VCaP (cell line): ENCODE data around the gene RITA1.

Experiments
- H3K27ac ChIP-seq: fragments of 450-650 bp; 2 replicates; pipeline ENCODE4 v1.5.1; 2017
- TF ChIP-seq, protein P1 (sequence below): fragments of 450-650 bp; conservative IDR thresholded peaks from 2 replicates; pipeline ENCODE4 v1.5.1; 2017; ENCODE audit warnings: mild to moderate bottlenecking, moderate library complexity

RITA1 gene

GRCh38 chr12:113157218-113157859 lies 28.2 kb upstream of the RITA1 start:
- TF ChIP-seq, protein P1, sequence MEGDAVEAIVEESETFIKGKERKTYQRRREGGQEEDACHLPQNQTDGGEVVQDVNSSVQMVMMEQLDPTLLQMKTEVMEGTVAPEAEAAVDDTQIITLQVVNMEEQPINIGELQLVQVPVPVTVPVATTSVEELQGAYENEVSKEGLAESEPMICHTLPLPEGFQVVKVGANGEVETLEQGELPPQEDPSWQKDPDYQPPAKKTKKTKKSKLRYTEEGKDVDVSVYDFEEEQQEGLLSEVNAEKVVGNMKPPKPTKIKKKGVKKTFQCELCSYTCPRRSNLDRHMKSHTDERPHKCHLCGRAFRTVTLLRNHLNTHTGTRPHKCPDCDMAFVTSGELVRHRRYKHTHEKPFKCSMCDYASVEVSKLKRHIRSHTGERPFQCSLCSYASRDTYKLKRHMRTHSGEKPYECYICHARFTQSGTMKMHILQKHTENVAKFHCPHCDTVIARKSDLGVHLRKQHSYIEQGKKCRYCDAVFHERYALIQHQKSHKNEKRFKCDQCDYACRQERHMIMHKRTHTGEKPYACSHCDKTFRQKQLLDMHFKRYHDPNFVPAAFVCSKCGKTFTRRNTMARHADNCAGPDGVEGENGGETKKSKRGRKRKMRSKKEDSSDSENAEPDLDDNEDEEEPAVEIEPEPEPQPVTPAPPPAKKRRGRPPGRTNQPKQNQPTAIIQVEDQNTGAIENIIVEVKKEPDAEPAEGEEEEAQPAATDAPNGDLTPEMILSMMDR = no peak
- no peak overlapping the region for H3K27ac ChIP-seq

GRCh38 chr12:113158439-113159203 lies 26.9 kb upstream of the RITA1 start:
- no peak overlapping the region for H3K27ac ChIP-seq
- TF ChIP-seq, protein P1 = no peak

GRCh38 chr12:113159937-113160336 lies 25.6 kb upstream of the RITA1 start:
- no peak overlapping the region for H3K27ac ChIP-seq
- TF ChIP-seq, protein P1 = no peak

DNA sequence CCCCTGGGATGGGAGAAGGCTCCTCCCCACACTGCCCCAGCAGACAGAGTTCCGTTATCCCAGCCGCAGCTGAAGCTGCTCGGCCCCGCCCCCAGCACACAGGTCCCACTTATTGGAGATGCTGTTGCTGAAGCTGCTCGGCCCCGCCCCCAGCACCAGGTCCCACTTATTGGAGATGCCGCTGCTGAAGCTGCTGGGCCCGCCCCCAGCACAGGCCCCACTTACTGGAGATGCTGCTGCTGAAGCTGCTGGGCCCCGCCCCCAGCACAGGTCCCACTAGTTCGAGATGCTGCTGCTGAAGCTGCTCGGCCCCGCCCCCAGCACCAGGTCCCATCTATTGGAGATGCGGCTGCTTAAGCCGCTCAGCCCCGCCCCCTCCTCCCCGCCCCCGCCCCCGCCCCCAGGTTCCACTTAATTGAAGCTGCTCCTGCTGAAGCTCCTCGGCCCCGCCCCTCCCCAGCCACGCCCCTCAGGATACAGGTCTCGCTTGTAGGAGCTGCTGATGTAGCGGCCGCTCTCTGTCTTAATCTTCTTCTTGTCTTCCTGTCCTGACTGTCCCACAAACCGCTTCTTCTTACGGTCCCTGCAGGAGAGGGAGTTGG lies 24.0 kb upstream of the RITA1 start:
- TF ChIP-seq, protein P1 = no peak
- no peak overlapping the region for H3K27ac ChIP-seq

GRCh38 chr12:113162102-113163029 lies 23.2 kb upstream of the RITA1 start:
- TF ChIP-seq, protein P1 = no peak
- H3K27ac ChIP-seq = no peak overlapping the region

- TF ChIP-seq, protein P1 = no peak
- H3K27ac ChIP-seq = no peak overlapping the region
Observed at GRCh38 chr12:113163030-113163360, 22.5 kb upstream of the RITA1 start.

DNA sequence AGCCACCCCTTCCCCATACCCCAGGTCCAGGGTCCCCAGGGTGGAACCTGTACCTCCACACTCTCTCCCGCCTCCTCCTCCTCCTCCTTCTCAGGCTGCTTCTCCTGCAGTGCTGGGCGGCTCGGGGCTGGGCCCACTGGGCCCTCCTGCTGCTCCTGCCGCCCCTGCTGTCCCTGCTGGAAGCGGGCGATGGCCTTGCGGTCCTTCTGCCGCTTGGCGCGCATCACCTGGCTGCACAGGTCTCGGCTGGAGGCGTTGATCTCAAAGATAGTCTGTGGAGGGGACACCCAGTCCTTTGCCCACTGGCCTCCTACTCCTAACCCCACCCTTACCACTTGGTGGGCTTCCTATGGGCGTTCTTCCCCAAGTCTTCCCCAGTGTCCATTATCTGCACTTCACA lies 21.5 kb upstream of the RITA1 start:
- H3K27ac ChIP-seq = no peak overlapping the region

More for the DNA sequence above, 21.5 kb upstream of the RITA1 start:
- TF ChIP-seq, protein P1 = no peak
